H7 (cell line): ENCODE measurements around the gene GNA14. TPM values are rescaled to one million over a fixed set of nuclear protein-coding genes. Genes with fewer than 3 reads are reported as not detected.
A peak's percentile ranks its signal among the peaks of the same experiment; 100 is the strongest.
"Not testable (repeated sequence)": the region's sequence is repeated elsewhere in the genome, so short reads cannot be mapped to it uniquely, and the experiment has no call there.

ENCODE experiments used
- DNase-seq: peaks from one replicate; pipeline ENCODE4 v3.0.0; 2012
- H3K27me3 ChIP-seq: 2 replicates; pipeline ENCODE4 v1.6.0; 2011; ENCODE audit warnings: mild to moderate bottlenecking, low read length; ENCODE audit not compliant: control insufficient read depth, insufficient read depth
- H3K36me3 ChIP-seq: replicated peaks from 2 replicates; pipeline ENCODE4 v1.5.1; 2011; ENCODE audit warnings: low read length; ENCODE audit not compliant: control insufficient read depth, insufficient read depth
- H3K4me3 ChIP-seq: 2 replicates; pipeline ENCODE4 v1.5.1; 2011; ENCODE audit warnings: low read depth, mild to moderate bottlenecking, control low read depth, low read length, moderate library complexity; ENCODE audit not compliant: insufficient read depth
- total RNA-seq: library from RNA; depleted of rRNA; stranded (reverse); fragments of >200 nt; shearing (Covaris generic); gene quantifications from 2 replicates; pipeline ENCODE4 v1.2.3, GENCODE V29; 2014

The GNA14 gene
- total RNA-seq, 1 experiment from 2014 or later: 5.5 TPM

GRCh38 chr9:77457916-77458592 lies 190.1 kb downstream of the GNA14 start:
- Histone ChIP-seq H3K4me3 (no peak overlapping the region), H3K36me3 (no peaks in the 10 kb centered on the region), H3K27me3 (no peaks in the 10 kb centered on the region)
- DNase-seq: peak; percentile 75

- H3K4me3 ChIP-seq: no peak overlapping the region
- DNase-seq: peak; percentile 63
- no peaks in the 10 kb centered on the region for H3K27me3 ChIP-seq
- H3K36me3 ChIP-seq: no peaks in the 10 kb centered on the region
Measured at GRCh38 chr9:77456829-77457437, 191.2 kb downstream of the GNA14 start.

GRCh38 chr9:77455312-77455927 lies 192.7 kb downstream of the GNA14 start:
- Histone ChIP-seq H3K27me3 (no peaks in the 10 kb centered on the region), H3K36me3 (no peaks in the 10 kb centered on the region), H3K4me3 (no peak overlapping the region)
- DNase-seq: peak; percentile 33

- H3K27me3 ChIP-seq: no peaks in the 10 kb centered on the region
- no peak for DNase-seq
- no peak overlapping the region for H3K4me3 ChIP-seq
- no peaks in the 10 kb centered on the region for H3K36me3 ChIP-seq
Measured at GRCh38 chr9:77454663-77455062, 193.5 kb downstream of the GNA14 start.

- no peak overlapping the region for H3K4me3 ChIP-seq
- DNase-seq: no peak
- H3K27me3 ChIP-seq: no peaks in the 10 kb centered on the region
- H3K36me3 ChIP-seq: no peaks in the 10 kb centered on the region
Measured at GRCh38 chr9:77453825-77454647, 194.1 kb downstream of the GNA14 start.

GRCh38 chr9:77451507-77451906 lies 196.6 kb downstream of the GNA14 start:
- H3K36me3 ChIP-seq: no peaks in the 10 kb centered on the region
- no peaks in the 10 kb centered on the region for H3K27me3 ChIP-seq
- no peak overlapping the region for H3K4me3 ChIP-seq
- DNase-seq: no peak

- DNase-seq: no peak
- Histone ChIP-seq H3K4me3 (no peak overlapping the region), H3K36me3 (no peaks in the 10 kb centered on the region), H3K27me3 (no peaks in the 10 kb centered on the region)
Measured at GRCh38 chr9:77450085-77450475, 198.0 kb downstream of the GNA14 start.

GRCh38 chr9:77449240-77450084 lies 198.7 kb downstream of the GNA14 start:
- no peak overlapping the region for H3K4me3 ChIP-seq
- DNase-seq: no peak
- no peaks in the 10 kb centered on the region for H3K36me3 ChIP-seq
- no peaks in the 10 kb centered on the region for H3K27me3 ChIP-seq

GRCh38 chr9:77447646-77448045 lies 200.5 kb downstream of the GNA14 start:
- H3K27me3 ChIP-seq: no peaks in the 10 kb centered on the region
- no peaks in the 10 kb centered on the region for H3K36me3 ChIP-seq
- H3K4me3 ChIP-seq: no peak overlapping the region
- DNase-seq: no peak

- Histone ChIP-seq H3K36me3 (no peaks in the 10 kb centered on the region), H3K27me3 (no peaks in the 10 kb centered on the region), H3K4me3 (no peak overlapping the region)
- DNase-seq: no peak
Measured at GRCh38 chr9:77442436-77442835, 205.7 kb downstream of the GNA14 start.

- DNase-seq, H3K4me3 ChIP-seq, H3K36me3 ChIP-seq, H3K27me3 ChIP-seq: not testable (repeated sequence)
Measured at GRCh38 chr9:77441124-77441523, 207.0 kb downstream of the GNA14 start.

GRCh38 chr9:77440057-77440456 lies 208.1 kb downstream of the GNA14 start:
- Histone ChIP-seq H3K27me3 (no peaks in the 10 kb centered on the region), H3K36me3 (no peaks in the 10 kb centered on the region), H3K4me3 (no peak overlapping the region)
- DNase-seq: peak; percentile 80

- Histone ChIP-seq H3K27me3 (no peaks in the 10 kb centered on the region), H3K4me3 (no peak overlapping the region), H3K36me3 (no peaks in the 10 kb centered on the region)
- no peak for DNase-seq
Measured at GRCh38 chr9:77438653-77439052, 209.5 kb downstream of the GNA14 start.

GRCh38 chr9:77435688-77436087 lies 212.4 kb downstream of the GNA14 start:
- Histone ChIP-seq H3K36me3 (no peaks in the 10 kb centered on the region), H3K4me3 (no peak overlapping the region), H3K27me3 (no peaks in the 10 kb centered on the region)
- no peak for DNase-seq
